ENCODE data around the gene TINAGL1. TPM values are rescaled to one million over a fixed set of nuclear protein-coding genes. Genes with fewer than 3 reads are reported as not detected.

TINAGL1 gene
- total RNA-seq, 4 donors from 2014 or later = 89.7 to 661 (median 197) TPM

GRCh38 chr1:31573261-31573660 lies 3.1 kb upstream of the TINAGL1 start:
- ATAC-seq (ENCODE audit: low FRiP score) = no peak
- DNase-seq (ENCODE audit: low spot score) = no peak
- no peak for TF ChIP-seq CTCF (IDR thresholded peaks at IDR 0.05)

- no peak for TF ChIP-seq CTCF (IDR thresholded peaks at IDR 0.05)
- DNase-seq (ENCODE audit: low spot score) (no peak), ATAC-seq (ENCODE audit: low FRiP score) (no peak)
These were observed 1.5 kb upstream of the TINAGL1 start for GRCh38 chr1:31574749-31575368.

- TF ChIP-seq CTCF (IDR thresholded peaks at IDR 0.05) = no peak
- ATAC-seq (ENCODE audit: low FRiP score) (no peak), DNase-seq (ENCODE audit: low spot score) (no peak)
These were observed 760 bp upstream of the TINAGL1 start for GRCh38 chr1:31575369-31576140.

- no peak for ATAC-seq (ENCODE audit: low FRiP score)
- no peak for TF ChIP-seq CTCF (IDR thresholded peaks at IDR 0.05)
- no peak for DNase-seq (ENCODE audit: low spot score)
These were observed 584 bp downstream of the TINAGL1 start for GRCh38 chr1:31576743-31577455.

GRCh38 chr1:31577515-31578192 lies 1.3 kb downstream of the TINAGL1 start:
- DNase-seq (ENCODE audit: low spot score) = no peak
- no peak for TF ChIP-seq CTCF (IDR thresholded peaks at IDR 0.05)
- ATAC-seq (ENCODE audit: low FRiP score) = no peak

- DNase-seq (ENCODE audit: low spot score) (no peak), ATAC-seq (ENCODE audit: low FRiP score) (no peak)
- TF ChIP-seq CTCF (IDR thresholded peaks at IDR 0.05) = no peak
These were observed 3.1 kb downstream of the TINAGL1 start for GRCh38 chr1:31579374-31579773.
